ENCODE measurements around the gene SLC16A1.

SLC16A1 gene

GRCh38 chr1:112935461-112936111 lies 20.4 kb downstream of the SLC16A1 start:
- TF ChIP-seq, protein P1, sequence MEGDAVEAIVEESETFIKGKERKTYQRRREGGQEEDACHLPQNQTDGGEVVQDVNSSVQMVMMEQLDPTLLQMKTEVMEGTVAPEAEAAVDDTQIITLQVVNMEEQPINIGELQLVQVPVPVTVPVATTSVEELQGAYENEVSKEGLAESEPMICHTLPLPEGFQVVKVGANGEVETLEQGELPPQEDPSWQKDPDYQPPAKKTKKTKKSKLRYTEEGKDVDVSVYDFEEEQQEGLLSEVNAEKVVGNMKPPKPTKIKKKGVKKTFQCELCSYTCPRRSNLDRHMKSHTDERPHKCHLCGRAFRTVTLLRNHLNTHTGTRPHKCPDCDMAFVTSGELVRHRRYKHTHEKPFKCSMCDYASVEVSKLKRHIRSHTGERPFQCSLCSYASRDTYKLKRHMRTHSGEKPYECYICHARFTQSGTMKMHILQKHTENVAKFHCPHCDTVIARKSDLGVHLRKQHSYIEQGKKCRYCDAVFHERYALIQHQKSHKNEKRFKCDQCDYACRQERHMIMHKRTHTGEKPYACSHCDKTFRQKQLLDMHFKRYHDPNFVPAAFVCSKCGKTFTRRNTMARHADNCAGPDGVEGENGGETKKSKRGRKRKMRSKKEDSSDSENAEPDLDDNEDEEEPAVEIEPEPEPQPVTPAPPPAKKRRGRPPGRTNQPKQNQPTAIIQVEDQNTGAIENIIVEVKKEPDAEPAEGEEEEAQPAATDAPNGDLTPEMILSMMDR (IDR thresholded peaks at IDR 0.05; ENCODE audit: low read depth, low read length, missing control alignments), result no peak
- in situ Hi-C loops (cut with HindIII; ENCODE audit: low pct_ligation_motif_present, low sequenced_read_pairs), result no loop called here
- Histone ChIP-seq H3K36me3 (replicated peaks) (no peaks in the 10 kb centered on the region), H3K27me3 (replicated peaks) (no peaks in the 10 kb centered on the region), H3K4me3 (ENCODE audit: low read depth, low read length) (no peak overlapping the region), H3K27ac (peak overlapping the region; percentile 79)
- no peak for DNase-seq

- Histone ChIP-seq H3K36me3 (replicated peaks) (no peaks in the 10 kb centered on the region), H3K4me3 (ENCODE audit: low read depth, low read length) (no peak overlapping the region), H3K27me3 (replicated peaks) (no peaks in the 10 kb centered on the region), H3K27ac (peak overlapping the region; percentile 79)
- TF ChIP-seq, protein P1 (IDR thresholded peaks at IDR 0.05; ENCODE audit: low read depth, low read length, missing control alignments), result no peak
- peak; percentile 39 for DNase-seq
- in situ Hi-C loops (cut with HindIII; ENCODE audit: low pct_ligation_motif_present, low sequenced_read_pairs), result no loop called here
These were observed 21.4 kb downstream of the SLC16A1 start for GRCh38 chr1:112934577-112934976.

GRCh38 chr1:112933820-112934571 lies 22.0 kb downstream of the SLC16A1 start:
- in situ Hi-C loops (cut with HindIII; ENCODE audit: low pct_ligation_motif_present, low sequenced_read_pairs), result no loop called here
- DNase-seq, result no peak
- H3K36me3 ChIP-seq (replicated peaks), result peaks cover under 1% of the 10 kb centered on the region
- no peak overlapping the region for H3K4me3 ChIP-seq (ENCODE audit: low read depth, low read length)
- H3K27ac ChIP-seq, result peak overlapping the region; percentile 79
- TF ChIP-seq, protein P1 (IDR thresholded peaks at IDR 0.05; ENCODE audit: low read depth, low read length, missing control alignments), result no peak
- no peaks in the 10 kb centered on the region for H3K27me3 ChIP-seq (replicated peaks)

DNA sequence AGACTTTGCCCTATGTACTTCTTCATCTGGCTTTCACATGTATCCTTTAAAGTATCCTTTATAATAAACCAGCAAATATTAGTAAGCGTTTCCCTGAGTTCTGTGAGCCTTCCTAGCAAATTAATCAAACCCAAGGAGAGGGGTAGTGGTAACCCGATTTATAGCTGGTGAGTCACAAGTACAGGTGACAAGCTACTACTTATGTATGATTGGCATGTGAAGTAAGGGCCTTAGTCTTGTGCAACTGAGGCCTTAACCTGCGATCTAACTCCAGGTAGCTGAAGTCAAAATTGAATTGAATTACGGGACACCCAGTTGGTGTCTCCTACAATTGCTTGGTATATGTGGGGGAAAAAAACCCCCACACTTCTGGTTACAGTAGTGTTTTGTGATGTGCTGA lies 26.0 kb downstream of the SLC16A1 start:
- Histone ChIP-seq H3K4me3 (ENCODE audit: low read depth, low read length) (no peak overlapping the region), H3K27me3 (replicated peaks) (no peaks in the 10 kb centered on the region), H3K36me3 (replicated peaks) (peaks cover 7% of the 10 kb centered on the region), H3K27ac (no peak overlapping the region)
- in situ Hi-C loops (cut with HindIII; ENCODE audit: low pct_ligation_motif_present, low sequenced_read_pairs), result no loop called here
- no peak for DNase-seq
- TF ChIP-seq, protein P1 (IDR thresholded peaks at IDR 0.05; ENCODE audit: low read depth, low read length, missing control alignments), result no peak

DNA sequence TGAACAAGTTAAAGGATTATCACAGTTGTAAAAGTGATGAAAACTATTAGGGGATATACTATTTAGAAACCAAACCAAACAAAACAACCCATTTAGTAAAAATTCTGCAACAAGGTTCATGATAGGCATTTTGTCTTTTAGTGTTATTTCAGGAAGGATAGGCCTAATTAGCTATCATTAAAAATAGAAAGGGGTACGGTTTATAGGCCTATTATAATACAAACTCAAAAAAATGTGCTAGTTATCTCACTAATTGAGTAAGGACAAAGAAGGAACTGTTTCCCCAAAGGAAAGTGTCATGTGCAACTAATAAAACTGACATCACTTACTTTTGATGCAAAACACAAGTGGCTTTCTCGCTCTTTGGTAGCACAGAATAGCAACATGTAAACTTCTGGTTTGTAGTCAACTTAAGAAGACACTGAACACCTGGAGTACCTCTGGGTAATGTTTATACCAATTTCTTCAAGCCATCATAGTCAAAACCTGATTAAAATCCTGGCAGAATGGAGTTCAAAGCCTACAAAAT lies 28.5 kb downstream of the SLC16A1 start:
- in situ Hi-C loops (cut with HindIII; ENCODE audit: low pct_ligation_motif_present, low sequenced_read_pairs), result no loop called here
- DNase-seq, result no peak
- H3K36me3 ChIP-seq (replicated peaks), result peaks cover 19% of the 10 kb centered on the region
- TF ChIP-seq, protein P1 (IDR thresholded peaks at IDR 0.05; ENCODE audit: low read depth, low read length, missing control alignments), result no peak
- H3K4me3 ChIP-seq (ENCODE audit: low read depth, low read length), result no peak overlapping the region
- no peaks in the 10 kb centered on the region for H3K27me3 ChIP-seq (replicated peaks)
- H3K27ac ChIP-seq, result no peak overlapping the region
